IMR-90 (cell line): ENCODE results near the gene STEEP1. TPM values are rescaled to one million over a fixed set of nuclear protein-coding genes. Genes with fewer than 3 reads are reported as not detected.

Experiments
- ATAC-seq: fragments of 200-7000 bp; cut with Tn5 transposase; 2 replicates; pipeline ENCODE4 v1.9.1; 2020; ENCODE audit warnings: low read depth, mild to moderate bottlenecking, moderate library complexity
- BruUV-seq: library from RNA; stranded (reverse); fragments of 400-500 nt; replicated peaks from 2 replicates; lab custom pipeline; 2021; lab: Mats Ljungman, UMichigan
- CTCF ChIA-PET: fragments of 300-600 bp; formaldehyde crosslinking; extraction: SDS; loops from one replicate; lab custom pipeline; 2021; ENCODE audit warnings: antibody characterized with exemption; lab: Yijun Ruan, JAX
- POLR2A ChIA-PET: fragments of 300-600 bp; sonication (Branson Sonifier 250); formaldehyde crosslinking; loops from one replicate; lab custom pipeline; 2022; ENCODE audit warnings: antibody characterized with exemption; ENCODE audit not compliant: unreplicated experiment; lab: Charles Lee
- DNase-seq: peaks from one replicate; pipeline ENCODE4 v3.0.0; 2013
- H2AFZ ChIP-seq: replicated peaks from 2 replicates; pipeline ENCODE3; 2013; ENCODE audit warnings: low read length, mild to moderate bottlenecking; ENCODE audit not compliant: poor library complexity
- H2AK5ac ChIP-seq: 2 replicates; pipeline ENCODE4 v1.6.1; 2013; ENCODE audit warnings: low read depth, low read length, inconsistent platforms
- H2AK9ac ChIP-seq: replicated peaks from 2 replicates; pipeline ENCODE3; 2013; ENCODE audit warnings: mild to moderate bottlenecking, low read depth, low read length, moderate library complexity; ENCODE audit not compliant: poor library complexity
- H2BK120ac ChIP-seq: 2 replicates; pipeline ENCODE4 v1.6.1; 2013; ENCODE audit warnings: low read depth, low read length, inconsistent platforms
- H2BK15ac ChIP-seq: 3 replicates; pipeline ENCODE4 v1.6.1; 2013; ENCODE audit warnings: low read depth, low read length, inconsistent platforms
- H2BK20ac ChIP-seq: 2 replicates; pipeline ENCODE4 v1.6.1; 2013; ENCODE audit warnings: low read depth, mild to moderate bottlenecking, inconsistent platforms, low read length, moderate library complexity
- H2BK5ac ChIP-seq: 2 replicates; pipeline ENCODE4 v1.6.1; 2013; ENCODE audit warnings: mild to moderate bottlenecking, low read depth, low read length, inconsistent platforms; ENCODE audit not compliant: poor library complexity, severe bottlenecking
- H3K14ac ChIP-seq: replicated peaks from 2 replicates; pipeline ENCODE4 v1.6.1; 2013; ENCODE audit warnings: low read depth, low read length, inconsistent platforms
- H3K18ac ChIP-seq: 2 replicates; pipeline ENCODE4 v1.6.1; 2013; ENCODE audit warnings: low read depth, low read length, control low read depth
- H3K23ac ChIP-seq: 2 replicates; pipeline ENCODE4 v1.6.1; 2013; ENCODE audit warnings: low read depth, low read length, inconsistent platforms
- H3K27ac ChIP-seq: 2 replicates; pipeline ENCODE4 v1.5.1; 2013; ENCODE audit warnings: mild to moderate bottlenecking, control low read depth, low read length; ENCODE audit not compliant: insufficient read depth
- H3K27me3 ChIP-seq: 2 replicates; pipeline ENCODE4 v1.6.1; 2013; ENCODE audit warnings: low read length; ENCODE audit not compliant: control insufficient read depth, insufficient read depth
- H3K36me3 ChIP-seq: 2 replicates; pipeline ENCODE4 v1.6.1; 2013; ENCODE audit warnings: low read length, mixed read lengths; ENCODE audit not compliant: control insufficient read depth, insufficient read depth
- H3K4ac ChIP-seq: 2 replicates; pipeline ENCODE4 v1.6.1; 2013; ENCODE audit warnings: low read depth, low read length, inconsistent platforms
- H3K4me1 ChIP-seq: 2 replicates; pipeline ENCODE4 v1.6.1; 2013; ENCODE audit warnings: low read length, mixed read lengths; ENCODE audit not compliant: control insufficient read depth, insufficient read depth
- H3K4me2 ChIP-seq: 2 replicates; pipeline ENCODE4 v1.6.1; 2013; ENCODE audit warnings: low read depth, mild to moderate bottlenecking, control low read depth, low read length, moderate library complexity
- H3K4me3 ChIP-seq: 2 replicates; pipeline ENCODE4 v1.5.1; 2013; ENCODE audit warnings: low read depth, mild to moderate bottlenecking, control low read depth, low read length, moderate library complexity; ENCODE audit not compliant: insufficient read depth
- H3K56ac ChIP-seq: 2 replicates; pipeline ENCODE4 v1.6.1; 2013; ENCODE audit warnings: low read length, inconsistent platforms; ENCODE audit not compliant: insufficient read depth; ENCODE audit errors: extremely low read depth
- H3K79me1 ChIP-seq, 2 experiments: 2 replicates each; pipeline ENCODE4 v1.6.1; 2013; ENCODE audit warnings: low read length in 2 of 2, inconsistent platforms in 1 of 2, low read depth in 1 of 2
- H3K9ac ChIP-seq: 2 replicates; pipeline ENCODE4 v1.6.1; 2013; ENCODE audit warnings: low read depth, low read length, control low read depth
- H3K9me1 ChIP-seq: 2 replicates; pipeline ENCODE4 v1.6.1; 2013; ENCODE audit warnings: low read length, inconsistent platforms; ENCODE audit not compliant: insufficient read depth
- H3K9me3 ChIP-seq: 2 replicates; pipeline ENCODE4 v1.6.1; 2013; ENCODE audit warnings: low read length; ENCODE audit not compliant: control insufficient read depth, insufficient read depth
- H4K20me1 ChIP-seq: 2 replicates; pipeline ENCODE4 v1.6.1; 2013; ENCODE audit warnings: low read length, inconsistent platforms; ENCODE audit not compliant: insufficient read depth
- H4K5ac ChIP-seq: 2 replicates; pipeline ENCODE4 v1.6.1; 2013; ENCODE audit warnings: mild to moderate bottlenecking, low read depth, low read length, control low read depth
- H4K8ac ChIP-seq, 2 experiments: 2 replicates each; pipeline ENCODE4 v1.6.1; 2013; ENCODE audit warnings: low read depth in 2 of 2, low read length in 2 of 2, control low read depth in 1 of 2, inconsistent platforms in 1 of 2
- H4K91ac ChIP-seq: 2 replicates; pipeline ENCODE4 v1.6.1; 2013; ENCODE audit warnings: low read depth, low read length, inconsistent platforms; ENCODE audit not compliant: insufficient read depth
- BHLHE40 ChIP-seq: fragments of 150-350 bp; IDR thresholded peaks from 2 replicates; pipeline ENCODE4 v1.6.1; 2016; ENCODE audit warnings: mild to moderate bottlenecking, low read depth, low read length
- CEBPB ChIP-seq: IDR thresholded peaks from 2 replicates; pipeline ENCODE4 v1.6.1; 2012; ENCODE audit warnings: low read depth, low read length, improper control_type of control experiment
- CHD1 ChIP-seq: IDR thresholded peaks from 2 replicates; pipeline ENCODE4 v1.6.1; 2012; ENCODE audit warnings: low read depth, low read length, improper control_type of control experiment
- FOS ChIP-seq: fragments of 150-350 bp; IDR thresholded peaks from 2 replicates; pipeline ENCODE4 v1.6.1; 2016; ENCODE audit warnings: low read depth, low read length
- MAFK ChIP-seq: IDR thresholded peaks from 2 replicates; pipeline ENCODE4 v1.6.1; 2012; ENCODE audit warnings: low read depth, low read length, improper control_type of control experiment
- MAZ ChIP-seq: IDR thresholded peaks from 2 replicates; pipeline ENCODE4 v1.6.1; 2012; ENCODE audit warnings: low read depth, mild to moderate bottlenecking, low read length, improper control_type of control experiment, moderate library complexity, borderline replicate concordance
- MXI1 ChIP-seq: IDR thresholded peaks from 2 replicates; pipeline ENCODE4 v1.6.1; 2012; ENCODE audit warnings: low read depth, mild to moderate bottlenecking, low read length, moderate library complexity, borderline replicate concordance
- NFE2L2 ChIP-seq: fragments of 150-350 bp; IDR thresholded peaks from 2 replicates; pipeline ENCODE4 v1.6.1; 2016; ENCODE audit warnings: low read depth, mild to moderate bottlenecking, low read length
- POLR2A ChIP-seq: IDR thresholded peaks from 2 replicates; pipeline ENCODE4 v1.6.1; 2012; ENCODE audit warnings: mild to moderate bottlenecking, low read depth, low read length
- RAD21 ChIP-seq: IDR thresholded peaks from 2 replicates; pipeline ENCODE4 v1.6.1; 2012; ENCODE audit warnings: low read length, improper control_type of control experiment
- RCOR1 ChIP-seq: IDR thresholded peaks from 2 replicates; pipeline ENCODE4 v1.6.1; 2012; ENCODE audit warnings: mild to moderate bottlenecking, low read length, improper control_type of control experiment; ENCODE audit not compliant: insufficient replicate concordance
- RFX5 ChIP-seq: IDR thresholded peaks from 2 replicates; pipeline ENCODE4 v1.8.0; 2012; ENCODE audit warnings: low read depth, mild to moderate bottlenecking, low read length, moderate library complexity
- SMC3 ChIP-seq: fragments of 150-350 bp; IDR thresholded peaks from 2 replicates; pipeline ENCODE4 v1.6.1; 2016; ENCODE audit warnings: low read depth, mild to moderate bottlenecking, antibody characterized with exemption, low read length, moderate library complexity
- WGBS, 2 experiments: methylation state at CpG; one replicate each; pipeline versions ENCODE4 v1.1.5 to v1.1.7; 2013; ENCODE audit warnings: missing lambda C conversion rate in 2 of 2; ENCODE audit not compliant: insufficient read length in 1 of 2; ENCODE audit errors: extremely low coverage in 2 of 2; 5-methylcytosine and 5-hydroxymethylcytosine counted together
- dilution Hi-C: fragments of 300-500 bp; cut with HindIII; formaldehyde crosslinking; loops from one replicate; pipeline ENCODE4 v1.14.3; 2018; ENCODE audit warnings: low sequenced_read_pairs; ENCODE audit not compliant: unreplicated experiment
- in situ Hi-C: fragments of 300-500 bp; cut with MboI; formaldehyde crosslinking; loops from 3 replicates; pipeline ENCODE4 v1.14.3; 2019; ENCODE audit warnings: low sequenced_read_pairs, inconsistent platforms, mixed read lengths
- intact Hi-C: fragments of 100-400 bp; cut with micrococcal nuclease; formaldehyde crosslinking; loops from 2 replicates; pipeline ENCODE4 v1.10.0; 2022
- polyA plus RNA-seq, 3 experiments: library from polyadenylated mRNA; depleted of rRNA; stranded (reverse); fragments of >200 nt; gene quantifications; 2 replicates each; pipeline ENCODE4 v1.2.3, GENCODE V29; 2012; ENCODE audit warnings: low replicate concordance in 1 of 3
- total RNA-seq: library from RNA; depleted of rRNA; stranded (reverse); fragments of >200 nt; gene quantifications from 2 replicates; pipeline ENCODE4 v1.2.3, GENCODE V29; 2012
- TF ChIP-seq, protein P1 (sequence below): fragments of 150-350 bp; IDR thresholded peaks from 2 replicates; pipeline ENCODE4 v1.6.1; 2017; ENCODE audit warnings: mild to moderate bottlenecking, antibody characterized with exemption, low read length, low read depth
- TF ChIP-seq, protein P2 (sequence below): fragments of 150-350 bp; IDR thresholded peaks from 2 replicates; pipeline ENCODE4 v1.6.1; 2016; ENCODE audit warnings: low read depth, mild to moderate bottlenecking, low read length, moderate library complexity, borderline replicate concordance

The STEEP1 gene
- total and polyA plus RNA-seq, 2 of the 4 experiments (the other 2 are of a cell fraction), result 16.7 to 33.2 TPM

DNA sequence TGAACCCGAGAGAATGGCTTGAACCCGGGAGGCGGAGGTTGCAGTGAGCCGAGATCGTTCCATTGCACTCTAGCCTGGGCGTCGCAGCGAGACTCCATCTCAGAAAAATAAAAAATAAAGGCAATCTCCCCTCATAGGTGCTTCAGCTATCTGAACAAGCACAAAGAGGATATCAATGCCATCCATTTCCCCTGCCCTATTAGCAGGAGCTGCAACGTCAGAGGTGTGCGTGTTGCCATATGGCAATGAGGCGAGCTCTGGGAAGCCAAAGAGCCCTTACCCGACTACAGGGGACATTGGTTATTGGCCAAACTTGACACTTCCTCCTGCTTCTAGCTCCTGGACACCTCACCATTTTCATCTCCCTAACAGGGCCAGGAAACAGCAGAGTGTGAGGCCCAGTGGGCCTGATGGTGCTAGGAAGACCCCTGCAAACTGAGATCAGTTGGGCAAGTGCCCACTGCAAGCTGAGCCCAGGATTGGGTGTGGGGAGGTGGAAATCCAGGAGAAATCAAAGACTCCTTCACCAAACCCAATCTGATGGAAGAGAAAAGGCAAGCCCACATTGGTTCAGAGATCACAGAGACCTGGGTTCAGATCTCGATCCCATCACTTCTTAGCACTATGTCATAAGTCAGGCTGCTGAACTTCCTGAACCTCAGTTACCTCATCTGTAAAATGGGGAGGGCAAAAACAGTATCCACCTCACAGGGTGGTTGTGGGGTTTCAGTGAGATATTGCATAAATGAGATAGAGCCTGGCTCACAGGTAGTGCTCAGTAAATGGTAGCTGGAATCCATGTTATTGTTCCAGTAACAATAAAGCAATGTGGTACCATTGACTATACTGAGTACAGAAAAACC, 75.8 kb downstream of the STEEP1 start:
- Histone ChIP-seq H2BK20ac (no peak overlapping the region), H3K9ac (no peak overlapping the region), H3K4ac (no peak overlapping the region), H2AFZ (no peak overlapping the region), H4K8ac (no peak overlapping the region), H2BK5ac (no peak overlapping the region), H2BK120ac (no peak overlapping the region), H3K27ac (no peak overlapping the region), H3K18ac (no peak overlapping the region), H3K79me1 (no peaks in the 10 kb centered on the region), H2AK5ac (no peak overlapping the region), H3K4me3 (no peak overlapping the region), H3K4me1 (no peaks in the 10 kb centered on the region), H3K23ac (no peak overlapping the region), H4K20me1 (no peaks in the 10 kb centered on the region), H3K56ac (no peak overlapping the region), H2BK15ac (no peak overlapping the region), H4K91ac (no peak overlapping the region), H3K9me3 (no peaks in the 10 kb centered on the region), H3K4me2 (no peak overlapping the region), H3K27me3 (no peaks in the 10 kb centered on the region), H4K5ac (no peak overlapping the region), H2AK9ac (no peak overlapping the region), H3K14ac (no peak overlapping the region), H3K36me3 (no peaks in the 10 kb centered on the region), H3K9me1 (no peaks in the 10 kb centered on the region)
- dilution Hi-C loops, result no loop called here
- WGBS, 2 experiments, result no CpG with 5 or more reads among the region's 13 CpGs
- intact Hi-C loops, result loop anchor here (10.0 kb wide), 1 partner anchor 725 kb away; no protein-coding TSS in a partner anchor
- in situ Hi-C loops, result no loop called here
- BruUV-seq, result no TSS peak
- ATAC-seq (no peak), DNase-seq (no peak)
- POLR2A ChIA-PET, result no interaction called here
- CTCF ChIA-PET, result interaction anchor here (0.6 to 6.1 kb wide), 3 partner anchors 9 to 23 kb away, joined by 3 to 33 read pairs (median 7); no protein-coding TSS in a partner anchor
- no peak for TF ChIP-seq RFX5
- TF ChIP-seq FOS, result no peak
- no peak for TF ChIP-seq SMC3
- TF ChIP-seq MAZ, result no peak
- TF ChIP-seq CEBPB, result no peak
- no peak for TF ChIP-seq MAFK
- TF ChIP-seq NFE2L2, result no peak
- TF ChIP-seq CHD1, result no peak
- TF ChIP-seq, protein P1, sequence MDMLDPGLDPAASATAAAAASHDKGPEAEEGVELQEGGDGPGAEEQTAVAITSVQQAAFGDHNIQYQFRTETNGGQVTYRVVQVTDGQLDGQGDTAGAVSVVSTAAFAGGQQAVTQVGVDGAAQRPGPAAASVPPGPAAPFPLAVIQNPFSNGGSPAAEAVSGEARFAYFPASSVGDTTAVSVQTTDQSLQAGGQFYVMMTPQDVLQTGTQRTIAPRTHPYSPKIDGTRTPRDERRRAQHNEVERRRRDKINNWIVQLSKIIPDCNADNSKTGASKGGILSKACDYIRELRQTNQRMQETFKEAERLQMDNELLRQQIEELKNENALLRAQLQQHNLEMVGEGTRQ, result no peak
- TF ChIP-seq MXI1, result no peak
- TF ChIP-seq RAD21, result no peak
- TF ChIP-seq, protein P2, sequence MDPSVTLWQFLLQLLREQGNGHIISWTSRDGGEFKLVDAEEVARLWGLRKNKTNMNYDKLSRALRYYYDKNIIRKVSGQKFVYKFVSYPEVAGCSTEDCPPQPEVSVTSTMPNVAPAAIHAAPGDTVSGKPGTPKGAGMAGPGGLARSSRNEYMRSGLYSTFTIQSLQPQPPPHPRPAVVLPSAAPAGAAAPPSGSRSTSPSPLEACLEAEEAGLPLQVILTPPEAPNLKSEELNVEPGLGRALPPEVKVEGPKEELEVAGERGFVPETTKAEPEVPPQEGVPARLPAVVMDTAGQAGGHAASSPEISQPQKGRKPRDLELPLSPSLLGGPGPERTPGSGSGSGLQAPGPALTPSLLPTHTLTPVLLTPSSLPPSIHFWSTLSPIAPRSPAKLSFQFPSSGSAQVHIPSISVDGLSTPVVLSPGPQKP, result no peak
- no peak for TF ChIP-seq BHLHE40
- no peak for TF ChIP-seq POLR2A
- TF ChIP-seq RCOR1, result no peak
